ENCODE data around the gene TLCD3B.

The TLCD3B gene

DNA sequence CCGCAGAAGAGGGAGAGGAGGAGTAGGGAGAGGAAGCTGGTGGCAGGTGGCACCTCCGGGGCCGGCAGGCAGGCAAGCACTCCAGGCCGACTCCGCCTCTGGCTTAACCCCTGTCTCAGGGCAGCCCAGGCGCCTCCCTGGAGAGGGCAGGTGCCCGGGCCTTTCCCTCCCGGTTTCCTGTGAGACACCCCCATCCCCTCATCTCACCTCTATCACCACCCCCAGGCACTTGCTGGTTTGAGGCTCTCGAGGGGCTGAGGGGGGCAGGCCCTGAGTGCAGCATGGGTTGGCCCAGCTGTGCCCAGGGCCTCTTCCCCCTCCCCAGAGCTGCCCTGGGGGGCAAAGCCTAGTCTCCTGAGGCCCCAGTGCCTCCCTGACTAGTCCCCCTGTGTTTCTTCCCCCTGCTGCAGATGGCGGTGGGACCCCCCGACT is 26.2 kb downstream of the TLCD3B start:
- DNase-seq = peak in 1 of 14 donors; percentile 41

DNA sequence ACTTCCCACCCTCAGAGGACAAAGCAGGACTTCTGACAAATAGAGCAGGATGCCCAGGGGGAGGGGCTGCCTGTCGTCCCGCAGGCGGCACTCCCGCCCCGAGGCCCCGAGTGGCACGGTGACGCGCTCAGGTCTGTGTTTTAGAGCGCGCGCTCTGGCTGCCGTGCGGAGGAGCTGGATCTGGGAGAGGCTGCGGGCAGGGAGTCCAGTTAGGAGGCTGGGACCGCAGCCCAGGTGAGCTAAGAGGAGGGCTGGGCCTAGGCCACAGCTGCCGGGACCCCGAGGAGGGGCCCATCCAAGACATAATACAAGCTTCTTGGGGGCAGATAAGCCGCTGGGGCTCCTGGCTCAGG is 26.7 kb downstream of the TLCD3B start:
- DNase-seq = peak in 1 of 14 donors; percentile 41

DNA sequence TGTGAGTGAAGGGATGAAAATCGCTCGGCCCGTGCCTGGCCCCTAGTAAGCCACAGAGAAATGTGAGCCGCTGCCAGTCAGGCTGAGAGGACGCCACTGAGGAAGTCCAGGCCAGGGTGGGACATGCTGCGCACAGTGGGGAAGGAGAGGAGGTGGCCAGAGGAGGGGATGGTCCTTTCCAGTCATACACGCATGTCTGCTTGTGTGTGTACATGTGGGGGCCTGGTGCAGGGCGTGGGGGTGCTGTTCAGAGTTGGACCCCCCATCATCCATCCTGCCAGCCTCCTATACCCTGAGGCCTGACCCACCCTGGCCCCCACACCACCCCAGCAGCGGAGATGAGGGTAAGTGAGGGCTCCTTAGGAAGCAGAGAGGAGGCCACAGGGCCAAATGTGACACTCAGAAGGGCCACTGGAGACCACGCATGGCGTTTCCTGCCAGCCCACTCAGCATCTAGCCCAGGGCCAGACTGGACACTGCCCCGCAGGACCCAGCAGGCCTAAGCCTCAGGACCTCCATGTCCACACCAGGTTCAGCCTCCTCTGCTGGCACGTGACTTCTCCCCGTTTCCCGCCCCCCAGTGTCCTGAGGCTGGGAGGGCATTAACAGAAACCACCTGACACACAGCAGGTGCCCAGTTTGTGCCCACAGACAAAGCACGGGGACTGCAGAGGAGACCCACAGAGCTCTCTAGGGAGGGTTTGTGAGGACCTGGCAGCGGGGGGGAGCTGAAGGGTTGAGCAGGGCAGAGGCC is 27.2 kb downstream of the TLCD3B start:
- DNase-seq = no peak

DNA sequence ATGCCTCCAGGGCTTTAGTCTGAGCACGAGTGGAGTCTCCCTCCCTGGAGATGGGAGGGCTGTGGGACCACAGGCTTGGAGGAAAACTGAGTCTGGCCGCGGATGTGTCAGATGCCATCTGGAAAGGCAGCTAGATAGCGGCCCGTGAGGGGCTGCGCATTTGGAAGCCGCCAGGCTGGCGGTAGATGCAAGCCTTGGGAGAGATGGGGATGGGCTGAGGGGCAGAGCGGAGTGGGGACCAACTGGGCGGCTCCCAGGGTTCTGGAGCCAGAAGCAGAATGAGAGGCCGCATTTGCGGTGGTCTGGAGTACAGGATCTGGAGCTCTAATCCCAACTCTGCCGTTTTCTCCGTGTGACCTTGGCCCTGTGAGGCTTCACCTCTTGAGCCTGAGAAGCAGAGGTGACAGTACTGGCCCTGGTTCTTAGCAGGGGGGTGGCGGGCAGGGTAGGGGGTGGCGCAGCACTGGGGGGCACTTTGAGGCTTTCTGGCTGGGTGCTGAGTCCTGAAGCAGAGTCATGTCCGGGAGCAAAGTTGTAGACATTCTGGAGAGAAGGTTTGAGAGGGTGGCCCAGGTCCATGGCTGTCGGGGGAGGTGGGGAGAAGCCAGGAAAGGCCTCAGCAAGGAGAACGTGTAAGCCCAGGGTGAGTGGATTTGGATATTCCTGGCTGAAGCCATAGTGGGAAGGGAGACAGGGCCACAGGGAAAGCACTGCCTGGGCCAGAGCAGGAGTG is 28.3 kb downstream of the TLCD3B start:
- DNase-seq = no peak

DNA sequence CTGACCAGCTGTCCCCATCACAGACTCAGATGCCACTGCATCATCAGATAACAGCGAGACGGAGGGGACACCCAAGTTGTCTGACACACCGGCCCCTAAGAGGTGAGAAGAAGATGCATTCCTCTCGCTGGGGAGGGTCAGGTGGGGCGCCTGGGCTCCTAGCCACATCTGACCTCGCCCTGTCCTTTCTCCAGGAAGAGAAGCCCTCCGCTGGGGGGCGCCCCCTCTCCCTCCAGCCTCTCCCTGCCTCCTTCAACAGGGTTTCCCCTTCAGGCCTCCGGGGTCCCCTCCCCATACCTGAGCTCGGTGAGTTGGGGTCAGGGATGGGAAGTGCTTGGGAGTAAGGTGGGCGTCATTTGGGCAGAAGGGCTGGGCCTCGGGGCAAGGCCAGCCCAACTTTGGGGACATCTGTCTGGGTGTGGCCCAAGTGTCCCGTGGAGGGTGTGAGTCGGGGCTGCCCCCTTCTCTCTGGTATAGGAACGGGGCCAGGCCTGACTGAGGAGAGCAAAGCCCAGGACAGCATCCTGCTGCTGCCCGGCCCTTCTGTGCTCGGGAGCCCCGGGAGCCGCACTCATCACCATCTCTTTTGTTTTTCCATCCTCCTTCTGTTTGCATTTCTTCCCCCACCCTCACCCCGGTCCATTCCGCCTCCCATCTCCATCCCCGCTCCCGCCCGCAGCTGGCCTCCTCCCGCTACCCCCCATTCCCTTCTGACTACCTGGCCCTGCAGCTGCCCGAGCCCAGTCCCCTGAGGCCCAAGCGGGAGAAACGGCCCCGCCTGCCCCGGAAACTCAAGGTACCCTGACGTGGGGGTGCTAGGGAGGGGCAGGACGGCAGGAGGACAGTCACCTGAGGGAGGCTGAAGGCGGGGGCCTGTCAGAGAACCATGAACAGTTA is 30.1 kb downstream of the TLCD3B start:
- DNase-seq = no peak

DNA sequence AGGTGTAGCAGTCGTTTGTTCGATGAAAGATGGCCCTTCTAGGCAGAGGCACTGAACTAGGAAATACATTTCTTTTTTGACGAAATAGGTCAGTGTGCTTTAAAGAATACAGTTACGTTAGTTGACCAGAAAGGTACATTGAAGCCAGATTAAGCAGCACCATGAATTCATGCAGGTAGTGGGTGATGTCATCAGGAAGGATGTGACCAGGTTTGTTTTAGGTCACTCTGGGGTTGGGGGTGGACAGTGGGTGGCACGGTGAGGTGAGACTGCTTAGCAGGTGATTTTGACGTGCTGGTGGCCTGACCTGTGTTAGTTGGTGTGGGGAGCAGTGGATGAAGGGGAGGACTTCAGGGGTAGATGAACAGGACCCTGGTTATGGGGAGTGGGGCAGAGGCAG is 31.5 kb downstream of the TLCD3B start:
- no peak for DNase-seq

DNA sequence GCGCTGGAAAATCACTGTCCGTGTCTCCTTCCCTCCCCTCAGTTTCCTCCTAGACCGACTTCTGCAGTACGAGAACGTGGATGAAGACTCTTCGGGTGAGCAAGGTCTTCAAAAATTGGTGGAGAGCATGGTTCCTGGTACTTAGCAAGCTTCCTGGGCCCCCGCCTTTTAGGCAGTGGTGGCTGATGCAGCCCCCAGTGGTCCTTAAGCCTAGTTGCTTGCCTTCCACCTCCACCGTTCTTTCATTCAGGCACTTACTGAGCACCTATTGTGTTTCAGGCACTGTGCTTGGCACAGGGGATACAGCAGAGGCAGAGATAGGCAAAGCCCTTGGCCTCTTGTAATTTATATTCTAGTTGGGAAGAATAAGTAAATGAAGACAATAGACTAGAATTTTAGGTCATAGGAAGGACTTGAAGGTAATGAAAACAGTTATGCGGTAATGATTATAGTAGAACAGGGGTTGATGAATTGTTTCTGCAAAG is 34.3 kb downstream of the TLCD3B start:
- no peak for DNase-seq

DNA sequence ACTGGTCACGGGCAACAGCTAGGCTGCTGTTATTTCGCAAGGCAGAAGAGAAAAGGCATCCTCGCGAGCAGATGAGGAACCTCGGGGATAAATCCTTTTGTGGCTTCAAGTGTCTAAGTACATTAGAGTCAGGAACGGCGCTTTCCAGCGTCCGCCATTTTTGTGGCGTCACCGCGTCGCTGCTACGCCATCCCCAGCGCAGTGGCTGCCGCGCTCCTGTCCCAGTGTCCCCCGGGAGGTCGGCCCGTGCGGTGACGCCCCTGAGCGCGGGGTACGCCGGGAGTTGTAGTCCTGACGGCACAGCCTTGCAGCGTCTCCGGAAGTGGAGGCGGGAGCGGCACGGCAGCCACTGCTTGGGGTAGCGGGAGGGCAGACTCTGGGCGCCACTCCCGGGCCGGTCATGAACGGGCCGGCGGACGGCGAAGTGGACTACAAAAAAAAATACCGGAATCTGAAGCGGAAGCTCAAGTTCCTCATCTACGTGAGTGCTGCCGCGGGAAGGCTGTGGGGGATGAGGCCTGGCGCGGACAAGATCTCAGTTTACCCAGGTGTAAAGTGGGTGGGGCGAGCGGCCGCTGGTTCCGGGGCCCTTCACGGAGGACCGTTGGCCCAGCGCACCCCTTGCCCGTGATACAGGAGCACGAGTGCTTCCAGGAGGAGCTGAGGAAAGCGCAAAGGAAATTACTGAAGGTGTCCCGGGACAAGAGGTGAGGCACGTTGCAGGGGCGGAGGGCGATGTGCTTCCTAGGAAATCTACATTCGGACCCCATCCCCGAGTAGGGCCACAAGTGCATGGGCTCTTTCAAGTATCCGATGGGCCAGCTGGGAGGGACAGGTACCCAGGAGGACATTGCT is 34.9 kb downstream of the TLCD3B start, which contains the start of gene INO80E:
TSS of gene INO80E (plus strand) at position 331 of the 855 bp plus-strand sequence. CDS start at position 401, 70 bp downstream.
- peak; percentile 76 to 98 (median 96) for DNase-seq

DNA sequence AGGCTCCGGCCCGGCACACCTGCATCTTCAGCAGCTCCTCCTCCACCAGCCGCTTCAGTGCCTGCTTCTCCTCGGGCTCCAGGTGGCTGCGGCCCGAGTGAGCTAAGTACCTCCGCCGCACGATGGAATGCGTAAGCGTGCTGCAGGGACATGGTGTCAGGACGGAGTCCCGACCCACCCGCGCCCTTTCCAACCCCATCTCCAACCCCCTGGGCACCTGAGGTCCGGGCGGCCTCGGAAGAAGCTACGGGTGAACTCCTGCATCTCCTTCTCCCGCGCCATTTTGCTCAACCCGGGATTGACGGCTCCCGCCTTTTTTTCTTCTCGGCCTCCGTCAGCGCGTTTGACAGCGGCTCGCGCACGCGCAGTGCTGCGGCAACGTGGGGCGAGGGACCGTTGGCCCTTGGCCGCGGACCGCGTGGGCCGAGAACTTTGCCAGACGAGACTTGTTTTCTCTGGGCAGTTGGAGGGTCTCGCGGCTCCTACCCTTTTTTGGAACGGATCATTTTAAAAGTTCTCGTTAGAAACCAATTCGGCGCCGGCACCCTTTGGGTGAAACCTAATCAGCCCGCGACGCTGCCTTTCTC is 35.7 kb downstream of the TLCD3B start, which contains the start of gene HIRIP3:
TSS of gene HIRIP3 (minus strand) at position 294 of the 587 bp plus-strand sequence. CDS start at position 282, 12 bp downstream.
- peak; percentile 35 to 94 (median 86) for DNase-seq

DNA sequence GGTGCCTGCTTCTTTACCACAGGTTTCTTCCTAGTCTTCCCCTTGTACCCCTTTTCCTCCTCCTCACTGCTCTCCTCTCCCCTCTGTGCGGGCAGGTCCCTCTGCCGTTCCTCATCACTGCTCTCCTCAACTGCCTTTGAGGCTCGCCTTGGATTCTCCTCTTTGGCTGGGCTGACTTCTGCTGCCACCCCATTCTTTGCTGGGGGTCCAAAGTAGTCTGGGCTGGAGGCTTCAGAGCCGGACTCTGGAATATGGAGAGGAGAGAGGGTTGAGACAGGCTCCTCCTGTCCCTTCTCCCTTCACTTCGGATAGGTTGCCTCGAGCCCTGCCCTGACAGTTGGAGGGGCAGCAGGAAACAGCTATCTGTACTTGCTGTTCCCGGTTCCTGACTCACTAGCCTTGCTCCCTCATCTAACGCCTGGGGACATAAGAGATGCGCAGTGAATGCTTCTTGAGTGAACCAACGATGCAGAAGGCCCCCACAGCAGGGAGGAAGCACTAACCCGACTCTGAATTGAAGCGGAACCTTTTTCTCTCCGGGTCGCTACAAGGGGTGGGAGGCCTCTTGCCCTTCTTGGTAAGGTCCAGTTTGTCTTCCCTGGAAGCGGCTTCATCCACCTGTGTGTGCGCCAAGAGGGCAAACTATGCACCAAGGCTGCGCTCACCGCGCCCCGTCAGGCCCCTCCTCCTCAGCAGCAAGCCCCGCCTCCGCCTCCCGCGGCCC is 36.3 kb downstream of the TLCD3B start:
- peak in 3 of 14 donors; percentile 40 to 52 (median 47) for DNase-seq

DNA sequence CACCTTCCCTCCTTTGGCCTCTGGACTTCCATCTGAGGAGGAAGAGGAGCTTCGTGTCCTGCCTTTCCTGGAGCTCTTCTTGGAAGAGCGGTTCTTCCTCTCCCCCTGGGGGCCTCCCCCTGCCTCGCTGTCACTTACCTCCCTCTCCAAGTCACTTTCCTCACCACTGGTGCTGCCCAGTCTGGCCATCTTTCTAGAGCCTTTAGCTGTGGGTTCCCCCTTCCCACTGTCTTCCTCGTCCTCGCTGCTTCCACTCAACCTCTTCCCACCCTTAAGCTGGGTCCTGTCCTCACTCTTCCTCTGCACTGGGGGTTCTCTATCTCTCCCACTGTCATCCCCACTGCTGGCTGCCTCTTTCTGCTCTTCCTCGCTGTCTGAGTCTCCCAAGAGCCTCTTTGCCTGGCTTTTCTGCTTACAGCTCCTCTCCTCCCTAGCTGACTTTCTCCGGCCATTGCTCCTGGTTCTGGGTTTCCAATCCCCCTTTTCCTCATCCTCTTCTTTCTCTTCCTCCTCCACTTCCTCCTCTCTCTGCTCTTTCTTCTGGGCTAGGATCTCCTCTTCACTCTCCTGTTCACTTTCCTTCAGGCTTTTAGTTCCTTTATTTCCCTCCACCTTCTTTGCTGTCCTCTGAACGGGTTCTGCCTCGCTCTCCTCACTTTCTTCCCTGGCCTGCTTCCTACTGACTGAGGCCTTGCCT is 37.0 kb downstream of the TLCD3B start:
- DNase-seq = no peak

DNA sequence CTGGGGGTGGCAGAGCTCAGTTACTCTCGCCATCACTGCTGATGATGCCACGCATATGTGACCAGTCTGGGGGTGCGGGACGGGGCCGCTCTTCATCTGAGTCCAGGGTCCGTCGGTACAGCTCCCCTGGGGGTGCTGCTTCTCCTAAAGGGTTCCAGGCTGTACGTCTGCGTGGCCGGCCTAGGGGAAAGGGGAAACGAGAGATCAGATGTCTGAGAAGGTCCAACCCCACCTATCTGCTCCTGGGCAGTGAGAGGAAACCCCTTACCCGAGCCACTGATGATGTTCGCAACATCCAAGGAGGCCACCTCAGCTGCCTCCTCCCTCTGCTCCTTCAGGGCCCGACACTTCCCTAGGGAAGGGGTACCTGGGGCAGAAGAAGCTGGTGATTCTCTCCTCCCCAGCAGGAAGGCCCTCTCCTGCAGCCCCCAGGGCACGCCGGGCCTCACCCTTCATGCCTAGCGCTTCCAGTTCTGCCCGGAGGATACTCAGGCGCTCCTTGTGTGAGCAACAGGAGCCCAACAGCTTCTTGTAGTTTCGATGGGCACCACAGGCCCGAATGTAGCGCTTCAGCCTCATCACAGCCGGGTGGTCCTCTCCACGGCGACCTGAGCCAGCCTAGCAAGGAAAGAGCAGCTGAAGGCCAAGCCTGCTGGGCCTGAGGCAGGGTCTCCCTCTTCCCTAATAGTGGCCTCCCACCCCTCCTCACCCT is 37.7 kb downstream of the TLCD3B start:
- no peak for DNase-seq

DNA sequence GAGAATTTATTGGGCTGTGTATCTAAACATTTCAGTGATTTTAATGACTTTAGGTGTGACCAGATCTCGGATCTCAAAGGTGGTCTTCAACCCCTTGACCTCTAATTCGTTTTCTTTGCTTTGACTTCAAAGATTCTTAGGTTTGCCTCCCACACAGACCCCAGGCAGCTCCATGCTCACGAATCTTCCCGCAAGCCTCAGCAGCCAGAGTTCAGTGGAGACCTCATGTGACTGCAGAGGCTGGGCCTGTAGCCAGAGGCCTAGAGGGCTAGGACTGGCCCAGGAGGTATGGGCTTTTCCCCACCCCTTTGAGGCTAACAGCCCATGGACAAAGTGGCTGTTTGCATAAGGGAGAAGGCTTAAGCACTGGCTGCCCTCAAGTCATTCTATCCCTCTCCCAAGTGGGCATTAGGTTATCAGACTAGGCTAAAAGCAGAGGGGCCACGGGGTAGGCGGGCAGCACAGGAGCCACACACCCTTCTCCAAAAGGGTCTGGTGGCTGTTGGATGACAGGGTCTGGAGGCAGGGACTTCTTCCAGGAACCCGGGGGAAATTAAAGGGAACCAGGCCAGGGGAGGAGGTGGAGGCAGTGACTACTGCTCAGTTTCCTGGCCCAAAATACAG is 38.6 kb downstream of the TLCD3B start:
- DNase-seq = no peak

DNA sequence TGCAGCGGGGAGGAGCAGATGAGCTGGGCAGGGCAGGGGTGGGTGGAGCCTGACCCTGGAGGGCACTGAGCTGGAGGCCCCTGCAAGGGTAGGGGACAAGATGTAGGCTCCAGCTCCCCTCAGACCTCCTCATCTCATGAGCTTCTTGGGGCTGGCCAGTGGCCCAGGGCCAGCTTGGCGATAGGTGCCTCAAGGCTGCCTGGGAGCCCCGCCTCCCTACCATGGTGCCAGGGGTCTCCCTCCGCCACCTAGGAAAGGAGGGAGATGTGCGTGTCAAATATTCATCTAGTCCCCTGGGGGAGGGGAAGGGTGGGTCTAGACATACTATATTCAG is 39.5 kb downstream of the TLCD3B start:
- DNase-seq = no peak

DNA sequence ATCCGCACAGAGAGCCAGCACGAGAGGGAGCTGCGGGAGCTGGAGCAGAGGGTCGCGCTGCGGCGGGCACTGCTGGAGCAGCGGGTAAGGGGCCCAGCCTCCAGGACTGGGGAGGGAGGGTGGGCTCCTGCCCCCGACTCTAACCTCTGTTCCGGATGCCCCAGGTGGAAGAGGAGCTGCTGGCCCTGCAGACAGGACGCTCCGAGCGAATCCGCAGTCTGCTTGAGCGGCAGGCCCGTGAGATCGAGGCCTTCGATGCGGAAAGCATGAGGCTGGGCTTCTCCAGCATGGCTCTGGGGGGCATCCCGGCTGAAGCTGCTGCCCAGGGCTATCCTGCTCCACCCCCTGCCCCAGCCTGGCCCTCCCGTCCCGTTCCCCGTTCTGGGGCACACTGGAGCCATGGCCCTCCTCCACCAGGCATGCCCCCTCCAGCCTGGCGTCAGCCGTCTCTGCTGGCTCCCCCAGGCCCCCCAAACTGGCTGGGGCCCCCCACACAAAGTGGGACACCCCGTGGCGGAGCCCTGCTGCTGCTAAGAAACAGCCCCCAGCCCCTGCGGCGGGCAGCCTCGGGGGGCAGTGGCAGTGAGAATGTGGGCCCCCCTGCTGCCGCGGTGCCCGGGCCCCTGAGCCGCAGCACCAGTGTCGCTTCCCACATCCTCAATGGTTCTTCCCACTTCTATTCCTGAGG is 40.0 kb downstream of the TLCD3B start:
- no peak for DNase-seq

DNA sequence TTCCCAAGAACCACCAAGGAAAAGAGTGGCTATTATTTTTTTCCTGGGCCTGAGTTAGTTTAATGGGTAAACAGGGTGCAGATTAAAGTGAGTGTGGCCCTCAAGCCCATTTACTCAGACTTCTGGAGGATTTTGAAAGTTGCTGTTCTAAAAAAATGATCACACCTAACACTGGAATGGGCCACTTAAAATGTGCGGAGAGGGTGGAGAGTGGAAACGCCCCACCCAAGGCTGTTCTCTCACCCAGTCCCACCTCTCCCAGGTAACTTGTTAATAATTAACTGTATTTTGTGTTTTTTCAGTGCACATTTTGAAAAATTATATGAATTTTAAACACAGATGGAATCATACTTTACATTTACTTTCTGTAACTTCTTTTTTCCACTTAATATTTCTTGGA is 41.0 kb downstream of the TLCD3B start:
- no peak for DNase-seq

DNA sequence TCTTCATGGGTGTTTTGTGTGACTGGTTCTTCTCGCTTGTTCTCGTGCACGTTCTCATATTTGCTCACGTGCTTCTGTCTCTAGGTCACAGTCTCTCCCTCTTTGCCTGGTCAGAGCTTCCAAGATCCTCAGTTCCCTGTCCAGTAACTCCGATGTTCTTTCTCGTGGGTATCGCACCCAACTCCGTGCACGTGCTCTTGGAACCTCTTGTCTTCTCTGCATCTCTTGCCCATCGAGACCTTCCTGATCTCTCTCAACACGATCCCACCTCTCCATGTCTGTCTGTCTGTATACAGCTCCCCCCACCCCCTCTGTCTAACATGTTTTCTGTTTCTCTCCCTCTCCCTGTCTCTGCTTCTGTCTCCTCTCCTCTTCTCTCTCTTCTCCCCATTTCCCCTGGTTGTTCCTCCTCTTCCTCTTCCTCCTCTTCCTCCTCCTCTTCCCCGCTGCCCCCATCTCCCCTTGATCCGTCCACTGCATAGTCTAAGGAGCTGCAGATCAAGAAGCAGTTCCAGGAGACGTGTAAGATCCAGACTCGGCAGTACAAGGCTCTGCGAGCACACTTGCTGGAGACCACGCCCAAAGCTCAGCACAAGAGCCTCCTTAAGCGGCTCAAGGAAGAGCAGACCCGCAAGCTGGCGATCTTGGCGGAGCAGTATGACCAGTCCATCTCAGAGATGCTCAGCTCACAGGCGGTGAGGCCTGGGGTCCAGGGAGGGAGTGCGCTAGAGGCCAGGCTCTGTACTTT is 41.8 kb downstream of the TLCD3B start:
- DNase-seq = no peak
